Chondrocyte (in vitro differentiated cells): ENCODE data around the gene FRMD4B. TPM values are rescaled to one million over a fixed set of nuclear protein-coding genes. Genes with fewer than 3 reads are reported as not detected.

Experiments
- DNase-seq: peaks from one replicate; pipeline ENCODE4 v3.0.0; 2021; ENCODE audit warnings: mixed read lengths, low spot score
- H3K27ac Mint-ChIP-seq: one replicate; pipeline ENCODE4 v1.8.0; 2021; ENCODE audit warnings: mild to moderate bottlenecking, moderate library complexity, mixed read lengths; ENCODE audit not compliant: unreplicated experiment
- H3K27me3 Mint-ChIP-seq: 2 replicates; pipeline ENCODE4 v1.8.0; 2021; ENCODE audit warnings: low read depth, mixed read lengths
- H3K36me3 Mint-ChIP-seq: 2 replicates; pipeline ENCODE4 v1.8.0; 2021; ENCODE audit warnings: low read depth, mixed read lengths
- H3K4me1 Mint-ChIP-seq: 2 replicates; pipeline ENCODE4 v1.8.0; 2021; ENCODE audit warnings: low read depth, mild to moderate bottlenecking, mixed read lengths
- H3K4me3 Mint-ChIP-seq: one replicate; pipeline ENCODE4 v1.8.0; 2021; ENCODE audit warnings: mild to moderate bottlenecking, moderate library complexity, mixed read lengths; ENCODE audit not compliant: unreplicated experiment
- H3K9me3 Mint-ChIP-seq: 2 replicates; pipeline ENCODE4 v1.8.0; 2021; ENCODE audit warnings: low read depth, mixed read lengths
- CTCF ChIP-seq: fragments of 200-600 bp; sonication (generic); IDR thresholded peaks from 2 replicates; pipeline ENCODE4 v1.5.0; 2021; ENCODE audit warnings: antibody characterized with exemption, mild to moderate bottlenecking, moderate library complexity
- total RNA-seq: library from RNA; stranded (reverse); gene quantifications from 3 replicates; pipeline ENCODE4 v1.2.1, GENCODE V29; 2021

FRMD4B gene
- total RNA-seq, 1 donor from 2014 or later = 4.1 TPM

GRCh38 chr3:69343875-69344274 lies 42.0 kb downstream of the FRMD4B start:
- Mint-ChIP-seq H3K9me3 (peaks cover 10% of the 10 kb centered on the region), H3K36me3 (peaks cover 4% of the 10 kb centered on the region), H3K4me3 (no peak overlapping the region), H3K27me3 (no peaks in the 10 kb centered on the region), H3K4me1 (peaks cover 12% of the 10 kb centered on the region), H3K27ac (no peak overlapping the region)
- no peak for TF ChIP-seq CTCF
- no peak for DNase-seq

DNA sequence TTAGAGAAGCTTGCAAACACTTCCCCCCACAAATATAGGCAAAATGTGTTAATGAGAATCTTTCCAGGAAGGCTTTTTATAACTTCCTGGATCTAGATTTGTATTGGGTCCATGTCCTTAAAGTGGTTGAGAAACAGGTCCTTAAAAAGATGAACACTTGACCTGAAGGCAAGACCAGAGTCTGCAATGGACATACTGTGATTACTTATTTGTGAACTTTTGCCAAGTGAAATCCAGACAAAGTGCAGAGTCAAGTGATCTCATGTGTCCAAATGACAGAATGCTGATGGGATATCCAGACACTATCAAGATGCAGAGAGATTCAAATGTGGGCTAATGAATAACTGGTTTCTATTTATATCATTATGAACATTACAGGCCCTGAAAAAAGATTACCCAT lies 43.8 kb downstream of the FRMD4B start:
- H3K36me3 Mint-ChIP-seq = peaks cover 3% of the 10 kb centered on the region
- peaks cover 14% of the 10 kb centered on the region for H3K4me1 Mint-ChIP-seq
- H3K27me3 Mint-ChIP-seq = no peaks in the 10 kb centered on the region
- no peak for DNase-seq
- TF ChIP-seq CTCF = no peak
- H3K9me3 Mint-ChIP-seq = peaks cover 5% of the 10 kb centered on the region
- no peak overlapping the region for H3K27ac Mint-ChIP-seq
- H3K4me3 Mint-ChIP-seq = no peak overlapping the region

GRCh38 chr3:69339760-69340159 lies 46.1 kb downstream of the FRMD4B start:
- no peak overlapping the region for H3K4me3 Mint-ChIP-seq
- H3K36me3 Mint-ChIP-seq = peaks cover 4% of the 10 kb centered on the region
- peaks cover 2% of the 10 kb centered on the region for H3K9me3 Mint-ChIP-seq
- no peak overlapping the region for H3K27ac Mint-ChIP-seq
- no peak for TF ChIP-seq CTCF
- no peak for DNase-seq
- no peaks in the 10 kb centered on the region for H3K27me3 Mint-ChIP-seq
- H3K4me1 Mint-ChIP-seq = peaks cover 14% of the 10 kb centered on the region

- no peaks in the 10 kb centered on the region for H3K27me3 Mint-ChIP-seq
- peaks cover 4% of the 10 kb centered on the region for H3K36me3 Mint-ChIP-seq
- no peak overlapping the region for H3K27ac Mint-ChIP-seq
- peaks cover 14% of the 10 kb centered on the region for H3K4me1 Mint-ChIP-seq
- no peak overlapping the region for H3K4me3 Mint-ChIP-seq
- TF ChIP-seq CTCF = no peak
- H3K9me3 Mint-ChIP-seq = peaks cover 2% of the 10 kb centered on the region
- DNase-seq = no peak
Measured at GRCh38 chr3:69338911-69339310, 47.0 kb downstream of the FRMD4B start.

DNA sequence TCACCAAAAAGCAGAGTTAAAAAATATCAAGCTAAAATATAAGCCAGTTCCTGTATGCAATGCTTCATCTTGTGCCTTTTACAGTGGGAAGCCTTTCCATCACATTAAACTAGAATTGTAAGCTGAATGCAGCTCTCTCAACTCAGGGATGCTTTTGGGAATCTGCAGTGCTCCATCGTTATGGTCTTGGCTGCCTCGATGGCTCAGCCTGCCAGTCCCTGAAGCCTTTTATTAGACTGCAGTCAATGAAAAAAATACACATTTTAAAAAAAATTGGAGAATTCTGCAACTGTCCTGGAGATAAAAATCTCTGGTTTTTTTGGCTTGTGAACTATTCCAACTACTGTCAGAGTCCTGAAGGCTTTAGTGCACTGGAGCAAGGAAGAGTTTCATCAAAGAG lies 53.0 kb downstream of the FRMD4B start:
- H3K27me3 Mint-ChIP-seq = no peaks in the 10 kb centered on the region
- H3K9me3 Mint-ChIP-seq = peaks cover 2% of the 10 kb centered on the region
- peaks cover 4% of the 10 kb centered on the region for H3K36me3 Mint-ChIP-seq
- DNase-seq = no peak
- peaks cover 26% of the 10 kb centered on the region for H3K4me1 Mint-ChIP-seq
- TF ChIP-seq CTCF = no peak
- no peak overlapping the region for H3K27ac Mint-ChIP-seq
- H3K4me3 Mint-ChIP-seq = no peak overlapping the region
